H1 (cell line): Measurements from ENCODE around the gene DPYD. TPM values are rescaled to one million over a fixed set of nuclear protein-coding genes. Genes with fewer than 3 reads are reported as not detected.

Experiments used
- CTCF ChIA-PET: fragments of 300-600 bp; sonication (Branson Sonifier 250); formaldehyde crosslinking; loops from one replicate; lab custom pipeline; 2021; ENCODE audit not compliant: partially characterized antibody; lab: Charles Lee
- POLR2A ChIA-PET: fragments of 300-600 bp; sonication (Branson Sonifier 250); formaldehyde crosslinking; loops from one replicate; lab custom pipeline; 2021; ENCODE audit warnings: inconsistent platforms; ENCODE audit not compliant: partially characterized antibody; lab: Charles Lee
- DNase-seq, 2 experiments: peaks; one replicate each; pipeline versions ENCODE4 v3.0.0 to v3.0.0-alpha.2; 2010 to 2022; ENCODE audit warnings: low spot score in 2 of 2, low read depth in 1 of 2, mixed read lengths in 1 of 2
- FAIRE-seq: peaks from 2 replicates; lab custom pipeline; 2011; peaks lifted over from hg19 to GRCh38; lab: Jason Lieb, UNC
- H2AFZ ChIP-seq: 2 replicates; pipeline ENCODE4 v1.8.1; 2012; ENCODE audit warnings: low read length, inconsistent platforms
- H2AK5ac ChIP-seq: 2 replicates; pipeline ENCODE4 v1.6.1; 2013; ENCODE audit warnings: low read depth, low read length
- H2BK120ac ChIP-seq: replicated peaks from 2 replicates; pipeline ENCODE3; 2013; ENCODE audit warnings: low read depth, low read length, inconsistent platforms
- H2BK12ac ChIP-seq: 2 replicates; pipeline ENCODE4 v1.6.1; 2013; ENCODE audit warnings: low read depth, low read length
- H2BK15ac ChIP-seq: 2 replicates; pipeline ENCODE4 v1.6.1; 2013; ENCODE audit warnings: low read length
- H2BK20ac ChIP-seq: 2 replicates; pipeline ENCODE4 v1.6.1; 2013; ENCODE audit warnings: low read length
- H2BK5ac ChIP-seq: 2 replicates; pipeline ENCODE4 v1.6.1; 2013; ENCODE audit warnings: low read depth, low read length
- H3K14ac ChIP-seq: 2 replicates; pipeline ENCODE4 v1.6.1; 2013; ENCODE audit warnings: inconsistent platforms; ENCODE audit not compliant: insufficient read length
- H3K18ac ChIP-seq: 2 replicates; pipeline ENCODE4 v1.6.1; 2013; ENCODE audit warnings: low read length; ENCODE audit errors: extremely low read depth
- H3K23ac ChIP-seq: 2 replicates; pipeline ENCODE4 v1.6.1; 2013; ENCODE audit warnings: inconsistent platforms; ENCODE audit not compliant: insufficient read length
- H3K23me2 ChIP-seq: 2 replicates; pipeline ENCODE4 v1.6.1; 2013; ENCODE audit warnings: low read depth, low read length
- H3K27ac ChIP-seq: 2 replicates; pipeline ENCODE4 v1.6.1; 2011; ENCODE audit warnings: low read depth, low read length, inconsistent platforms
- H3K27me3 ChIP-seq, 4 experiments: replicated peaks in 1 of 4; 1 replicate in 1 of 4; 2 replicates in 3 of 4; pipeline versions ENCODE4 v1.6.1 to v1.8.1; 2011 to 2013; ENCODE audit warnings: low read length in 3 of 4, mild to moderate bottlenecking in 3 of 4, inconsistent platforms in 2 of 4, mixed read lengths in 2 of 4, moderate library complexity in 1 of 4; ENCODE audit not compliant: control insufficient read depth in 3 of 4, insufficient read depth in 3 of 4; ENCODE audit errors: extremely low read depth in 1 of 4
- H3K36me3 ChIP-seq, 4 experiments: 2 replicates each; pipeline versions ENCODE4 v1.6.1 to v1.8.1; 2011 to 2013; ENCODE audit warnings: mild to moderate bottlenecking in 4 of 4, low read length in 3 of 4, moderate library complexity in 2 of 4, control low read depth in 1 of 4, inconsistent platforms in 1 of 4; ENCODE audit not compliant: insufficient read depth in 4 of 4, control insufficient read depth in 2 of 4
- H3K4ac ChIP-seq: replicated peaks from 2 replicates; pipeline ENCODE3; 2013; ENCODE audit warnings: low read length, low read depth, mixed read lengths, inconsistent platforms; ENCODE audit not compliant: insufficient read length
- H3K4me1 ChIP-seq, 4 experiments: replicated peaks in 1 of 4; 1 replicate in 1 of 4; 2 replicates in 3 of 4; pipeline versions ENCODE4 v1.6.1 to v1.8.1; 2011 to 2013; ENCODE audit warnings: low read length in 3 of 4, inconsistent platforms in 2 of 4, mixed read lengths in 1 of 4; ENCODE audit not compliant: insufficient read depth in 4 of 4, control insufficient read depth in 3 of 4
- H3K4me2 ChIP-seq, 2 experiments: 2 replicates each; pipeline versions ENCODE4 v1.6.1 to v1.8.1; 2011 to 2013; ENCODE audit warnings: low read depth in 2 of 2, low read length in 2 of 2, control low read depth in 1 of 2, inconsistent platforms in 1 of 2, mild to moderate bottlenecking in 1 of 2; ENCODE audit not compliant: insufficient read depth in 1 of 2
- H3K4me3 ChIP-seq, 4 experiments: fragments of 200-600, 300-600 bp in 1 of 4; sonication (generic), shearing (Covaris generic), sonication (Bioruptor Twin) in 1 of 4; 2 replicates each; pipeline versions ENCODE4 v1.5.1 to v1.8.1; 2011 to 2016; ENCODE audit warnings: low read length in 4 of 4, low read depth in 3 of 4, control low read depth in 2 of 4, inconsistent platforms in 2 of 4, mild to moderate bottlenecking in 2 of 4, mixed read lengths in 1 of 4, moderate library complexity in 1 of 4; ENCODE audit not compliant: insufficient read depth in 2 of 4; ENCODE audit errors: extremely low read depth in 1 of 4
- H3K56ac ChIP-seq: replicated peaks from 2 replicates; pipeline ENCODE3; 2013; ENCODE audit warnings: low read depth, mild to moderate bottlenecking, mixed read lengths, low read length, inconsistent platforms; ENCODE audit not compliant: insufficient read length
- H3K79me1 ChIP-seq: 2 replicates; pipeline ENCODE4 v1.6.1; 2013; ENCODE audit warnings: low read depth, low read length, control low read depth
- H3K79me2 ChIP-seq, 2 experiments: 2 replicates each; pipeline versions ENCODE4 v1.6.1 to v1.8.1; 2012 to 2013; ENCODE audit warnings: low read length in 2 of 2, mild to moderate bottlenecking in 2 of 2, inconsistent platforms in 1 of 2; ENCODE audit not compliant: insufficient read depth in 2 of 2, control insufficient read depth in 1 of 2
- H3K9ac ChIP-seq, 4 experiments: replicated peaks in 1 of 4; 1 replicate in 1 of 4; 2 replicates in 3 of 4; pipeline versions ENCODE4 v1.6.1 to v1.8.1; 2011 to 2013; ENCODE audit warnings: low read depth in 3 of 4, low read length in 3 of 4, control low read depth in 2 of 4, mild to moderate bottlenecking in 2 of 4, moderate library complexity in 2 of 4, inconsistent platforms in 1 of 4; ENCODE audit errors: extremely low read depth in 1 of 4
- H3K9me3 ChIP-seq, 2 experiments: 2 replicates each; pipeline versions ENCODE4 v1.6.1 to v1.8.1; 2012 to 2013; ENCODE audit warnings: mild to moderate bottlenecking in 2 of 2, moderate library complexity in 2 of 2, control low read depth in 1 of 2, inconsistent platforms in 1 of 2, low read depth in 1 of 2, low read length in 1 of 2, mixed read lengths in 1 of 2; ENCODE audit not compliant: insufficient read depth in 2 of 2
- H4K20me1 ChIP-seq, 2 experiments: replicated peaks in 1 of 2; 2 replicates each; pipeline versions ENCODE3 to v1.8.1; 2011 to 2013; ENCODE audit warnings: inconsistent platforms in 2 of 2, low read length in 2 of 2, mild to moderate bottlenecking in 1 of 2; ENCODE audit not compliant: insufficient read depth in 2 of 2, control insufficient read depth in 1 of 2
- H4K5ac ChIP-seq: 2 replicates; pipeline ENCODE4 v1.6.1; 2013; ENCODE audit warnings: low read length, low read depth, mixed read lengths, inconsistent platforms; ENCODE audit not compliant: insufficient read length
- H4K8ac ChIP-seq: 2 replicates; pipeline ENCODE4 v1.8.0; 2013; ENCODE audit warnings: mild to moderate bottlenecking, moderate library complexity, low read length, inconsistent platforms; ENCODE audit not compliant: insufficient read depth; ENCODE audit errors: extremely low read depth
- H4K91ac ChIP-seq: replicated peaks from 2 replicates; pipeline ENCODE3; 2013; ENCODE audit warnings: low read length, mixed read lengths, inconsistent platforms; ENCODE audit not compliant: insufficient read length
- WGBS, 2 experiments: shearing (Covaris generic) in 1 of 2; methylation state at CpG; one replicate each; pipeline versions ENCODE4 v1.1.6 to v1.1.7; 2013 to 2015; ENCODE audit warnings: low lambda C conversion rate in 2 of 2, mixed read lengths in 2 of 2, inconsistent platforms in 1 of 2, low coverage in 1 of 2, missing lambda C conversion rate in 1 of 2; ENCODE audit not compliant: insufficient replicate concordance in 2 of 2, insufficient coverage in 1 of 2, insufficient read length in 1 of 2; ENCODE audit errors: extremely low coverage in 1 of 2, missing lambda C conversion rate in 1 of 2; 5-methylcytosine and 5-hydroxymethylcytosine counted together
- polyA plus RNA-seq, 7 experiments: library from polyadenylated mRNA; depleted of rRNA in 3 of 7; stranded (reverse) in 5 of 7; unstranded in 2 of 7; fragments of >200 nt in 5 of 7; fragments of 200-250 nt in 2 of 7; gene quantifications; 1 replicate in 5 of 7; 2 replicates in 1 of 7; 4 replicates in 1 of 7; pipeline versions ENCODE4 v1.2.1 to v1.2.3, GENCODE V29; 2011 to 2013; ENCODE audit warnings: missing spikeins in 2 of 7, mixed read lengths in 2 of 7
- total RNA-seq: library from RNA; stranded (reverse); fragmentation: NEBNext Ultra II Directional; extraction: Animal tissue kit (Norgen Biotek cat#: 25700); gene quantifications from 2 replicates; pipeline ENCODE4 v1.2.1, GENCODE V29; 2021

Gene DPYD
- total and polyA plus RNA-seq, 2 of the 8 experiments (the other 6 are each of a cell fraction or from before 2014, with no cell fraction given): 0.29 to 0.73 TPM

DNA sequence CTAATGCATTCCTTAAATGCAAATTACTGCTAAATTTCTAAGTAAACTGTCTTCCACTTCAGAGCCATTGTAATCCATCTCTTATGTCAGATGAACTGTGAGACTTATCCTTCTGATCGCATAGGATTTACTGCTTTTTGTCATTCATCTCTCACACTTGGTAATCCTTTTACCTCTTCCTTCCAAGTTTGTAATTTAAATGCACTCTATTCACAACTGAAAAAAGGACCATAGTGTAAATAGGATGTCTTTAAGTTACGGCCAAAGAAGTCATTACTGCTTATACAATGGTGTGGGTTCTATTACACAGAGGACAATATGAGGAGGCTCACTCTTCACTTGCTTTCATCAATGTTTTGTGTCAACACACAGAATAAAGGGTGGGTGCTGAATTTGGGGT is 806.0 kb downstream of the DPYD start:
- ChIA-PET POLR2A (no interaction called here), CTCF (no interaction called here)
- FAIRE-seq (no peak), DNase-seq (peak in 1 of 2 experiments; percentile 7)
- Histone ChIP-seq H3K4me2 (peak overlapping the region; percentile 4 to 35; a peak in 3 of 4 replicates), H3K4me3 (peak overlapping the region in 1 of 4 experiments; percentile 2; a peak in 1 of 8 replicates), H2BK12ac (no peak overlapping the region), H3K9ac (no peak overlapping the region), H2BK5ac (no peak overlapping the region), H3K79me1 (no peaks in the 10 kb centered on the region), H3K18ac (no peak overlapping the region), H2BK20ac (no peak overlapping the region), H4K8ac (no peak overlapping the region), H3K4ac (no peak overlapping the region), H3K56ac (no peak overlapping the region), H3K27ac (no peak overlapping the region), H3K9me3 (no peaks in the 10 kb centered on the region), H3K23ac (no peak overlapping the region), H4K5ac (no peak overlapping the region), H2BK15ac (no peak overlapping the region), H4K91ac (no peak overlapping the region), H4K20me1 (no peaks in the 10 kb centered on the region), H2AFZ (no peak overlapping the region), H2BK120ac (no peak overlapping the region), H3K27me3 (no peaks in the 10 kb centered on the region), H3K79me2 (no peaks in the 10 kb centered on the region), H3K14ac (no peak overlapping the region), H3K23me2 (no peaks in the 10 kb centered on the region), H2AK5ac (no peak overlapping the region), H3K4me1 (peaks cover 0 to 21% (median 6%) of the 10 kb centered on the region in 4 experiments; a peak in 2 of 7 replicates), H3K36me3 (no peaks in the 10 kb centered on the region)
- WGBS, 2 experiments: 32% methylated on average over 2 of the region's 2 CpGs; no CpG with 5 or more reads in 1 of the 2 experiments
